Panc1 (cell line): ENCODE data around the gene MSGN1.

Experiments
- POLR2AphosphoS5 ChIP-seq: IDR thresholded peaks from 2 replicates; pipeline ENCODE4 v1.6.1; 2012; ENCODE audit warnings: mild to moderate bottlenecking, low read depth, low read length, moderate library complexity
- TCF7L2 ChIP-seq: IDR thresholded peaks from 2 replicates; pipeline ENCODE4 v1.6.1; 2011; ENCODE audit warnings: mild to moderate bottlenecking, low read depth, low read length, inconsistent platforms
- TF ChIP-seq, protein P1 (sequence below): fragments of 450-650 bp; IDR thresholded peaks from 2 replicates; pipeline ENCODE4 v1.5.1; 2017; ENCODE audit warnings: mild to moderate bottlenecking
- TF ChIP-seq, protein P2 (sequence below), 2 experiments: IDR thresholded peaks; 2 replicates each; pipeline ENCODE4 v1.6.1; 2011 to 2012; ENCODE audit warnings: low read depth in 2 of 2, control low read depth in 1 of 2, low read length in 1 of 2, mild to moderate bottlenecking in 1 of 2, moderate library complexity in 1 of 2; ENCODE audit not compliant: insufficient read depth in 1 of 2

DNA sequence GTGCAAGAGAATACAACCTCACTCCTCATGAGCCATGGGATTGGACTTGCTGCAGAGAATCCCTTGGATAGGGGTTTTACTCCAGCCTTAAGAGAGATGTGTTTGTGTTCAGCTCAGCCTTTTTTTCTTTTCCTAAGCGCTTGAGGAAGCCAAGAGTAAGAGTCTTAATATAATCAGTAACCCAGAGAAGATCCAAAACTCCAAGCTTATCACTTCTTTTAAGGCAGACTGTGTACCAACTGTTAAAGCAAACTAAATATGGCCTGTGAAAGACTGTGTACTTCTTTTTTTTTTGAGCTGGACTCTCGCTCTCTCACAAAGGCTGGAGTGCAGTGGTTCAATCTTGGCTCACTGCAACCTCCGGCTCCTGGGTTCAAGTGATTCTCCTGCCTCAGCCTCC lies 30.4 kb downstream of the MSGN1 start:
- TF ChIP-seq, protein P1, sequence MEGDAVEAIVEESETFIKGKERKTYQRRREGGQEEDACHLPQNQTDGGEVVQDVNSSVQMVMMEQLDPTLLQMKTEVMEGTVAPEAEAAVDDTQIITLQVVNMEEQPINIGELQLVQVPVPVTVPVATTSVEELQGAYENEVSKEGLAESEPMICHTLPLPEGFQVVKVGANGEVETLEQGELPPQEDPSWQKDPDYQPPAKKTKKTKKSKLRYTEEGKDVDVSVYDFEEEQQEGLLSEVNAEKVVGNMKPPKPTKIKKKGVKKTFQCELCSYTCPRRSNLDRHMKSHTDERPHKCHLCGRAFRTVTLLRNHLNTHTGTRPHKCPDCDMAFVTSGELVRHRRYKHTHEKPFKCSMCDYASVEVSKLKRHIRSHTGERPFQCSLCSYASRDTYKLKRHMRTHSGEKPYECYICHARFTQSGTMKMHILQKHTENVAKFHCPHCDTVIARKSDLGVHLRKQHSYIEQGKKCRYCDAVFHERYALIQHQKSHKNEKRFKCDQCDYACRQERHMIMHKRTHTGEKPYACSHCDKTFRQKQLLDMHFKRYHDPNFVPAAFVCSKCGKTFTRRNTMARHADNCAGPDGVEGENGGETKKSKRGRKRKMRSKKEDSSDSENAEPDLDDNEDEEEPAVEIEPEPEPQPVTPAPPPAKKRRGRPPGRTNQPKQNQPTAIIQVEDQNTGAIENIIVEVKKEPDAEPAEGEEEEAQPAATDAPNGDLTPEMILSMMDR, result no peak
- TF ChIP-seq TCF7L2, result no peak
- TF ChIP-seq POLR2AphosphoS5, result no peak
- TF ChIP-seq, protein P2, sequence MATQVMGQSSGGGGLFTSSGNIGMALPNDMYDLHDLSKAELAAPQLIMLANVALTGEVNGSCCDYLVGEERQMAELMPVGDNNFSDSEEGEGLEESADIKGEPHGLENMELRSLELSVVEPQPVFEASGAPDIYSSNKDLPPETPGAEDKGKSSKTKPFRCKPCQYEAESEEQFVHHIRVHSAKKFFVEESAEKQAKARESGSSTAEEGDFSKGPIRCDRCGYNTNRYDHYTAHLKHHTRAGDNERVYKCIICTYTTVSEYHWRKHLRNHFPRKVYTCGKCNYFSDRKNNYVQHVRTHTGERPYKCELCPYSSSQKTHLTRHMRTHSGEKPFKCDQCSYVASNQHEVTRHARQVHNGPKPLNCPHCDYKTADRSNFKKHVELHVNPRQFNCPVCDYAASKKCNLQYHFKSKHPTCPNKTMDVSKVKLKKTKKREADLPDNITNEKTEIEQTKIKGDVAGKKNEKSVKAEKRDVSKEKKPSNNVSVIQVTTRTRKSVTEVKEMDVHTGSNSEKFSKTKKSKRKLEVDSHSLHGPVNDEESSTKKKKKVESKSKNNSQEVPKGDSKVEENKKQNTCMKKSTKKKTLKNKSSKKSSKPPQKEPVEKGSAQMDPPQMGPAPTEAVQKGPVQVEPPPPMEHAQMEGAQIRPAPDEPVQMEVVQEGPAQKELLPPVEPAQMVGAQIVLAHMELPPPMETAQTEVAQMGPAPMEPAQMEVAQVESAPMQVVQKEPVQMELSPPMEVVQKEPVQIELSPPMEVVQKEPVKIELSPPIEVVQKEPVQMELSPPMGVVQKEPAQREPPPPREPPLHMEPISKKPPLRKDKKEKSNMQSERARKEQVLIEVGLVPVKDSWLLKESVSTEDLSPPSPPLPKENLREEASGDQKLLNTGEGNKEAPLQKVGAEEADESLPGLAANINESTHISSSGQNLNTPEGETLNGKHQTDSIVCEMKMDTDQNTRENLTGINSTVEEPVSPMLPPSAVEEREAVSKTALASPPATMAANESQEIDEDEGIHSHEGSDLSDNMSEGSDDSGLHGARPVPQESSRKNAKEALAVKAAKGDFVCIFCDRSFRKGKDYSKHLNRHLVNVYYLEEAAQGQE (IDR thresholded peaks at IDR 0.05; ENCODE audit: insufficient read depth in 1 of 2, low read depth in 2 of 2, low read length in 1 of 2), result no peak
